Coronary artery (tissue), 2 donors: Measurements from ENCODE around the gene CAPN12.
A peak's percentile ranks its signal among the peaks of the same experiment; 100 is the strongest.

ENCODE experiments used
- DNase-seq: peaks from one replicate; pipeline ENCODE4 v3.0.0-alpha.2; 2017; ENCODE audit warnings: low spot score
- H3K27ac ChIP-seq, 2 donors: fragments of 200-600 bp; sonication (generic); one replicate each; pipeline ENCODE4 v1.5.1; 2016 to 2019
- H3K4me3 ChIP-seq: fragments of 200-600 bp; sonication (generic); 2 replicates; pipeline ENCODE4 v1.5.1; 2016; ENCODE audit warnings: mild to moderate bottlenecking, moderate library complexity
- TF ChIP-seq, protein P1 (sequence below): fragments of 200-600 bp; sonication (generic); IDR thresholded peaks from one replicate; pipeline ENCODE4 v1.5.1; 2019; ENCODE audit warnings: antibody characterized with exemption

The CAPN12 gene

DNA sequence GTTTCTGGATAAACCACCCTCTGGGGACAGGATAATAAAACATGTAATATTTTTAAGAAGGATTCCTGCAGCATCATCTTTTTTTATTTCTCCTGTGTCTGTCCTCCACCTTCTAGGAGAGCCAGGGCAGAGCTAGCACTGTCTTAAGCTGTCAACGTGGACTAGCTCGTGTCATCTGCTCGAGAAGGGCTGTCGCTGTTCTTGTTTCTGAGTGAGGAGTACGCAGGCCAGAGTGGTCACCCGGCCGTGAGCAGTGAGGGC, 13.9 kb downstream of the CAPN12 start:
- H3K4me3 ChIP-seq, result no peak overlapping the region
- no peak for DNase-seq
- H3K27ac ChIP-seq, result peak overlapping the region in 1 of 2 donors; percentile 82
- TF ChIP-seq, protein P1, sequence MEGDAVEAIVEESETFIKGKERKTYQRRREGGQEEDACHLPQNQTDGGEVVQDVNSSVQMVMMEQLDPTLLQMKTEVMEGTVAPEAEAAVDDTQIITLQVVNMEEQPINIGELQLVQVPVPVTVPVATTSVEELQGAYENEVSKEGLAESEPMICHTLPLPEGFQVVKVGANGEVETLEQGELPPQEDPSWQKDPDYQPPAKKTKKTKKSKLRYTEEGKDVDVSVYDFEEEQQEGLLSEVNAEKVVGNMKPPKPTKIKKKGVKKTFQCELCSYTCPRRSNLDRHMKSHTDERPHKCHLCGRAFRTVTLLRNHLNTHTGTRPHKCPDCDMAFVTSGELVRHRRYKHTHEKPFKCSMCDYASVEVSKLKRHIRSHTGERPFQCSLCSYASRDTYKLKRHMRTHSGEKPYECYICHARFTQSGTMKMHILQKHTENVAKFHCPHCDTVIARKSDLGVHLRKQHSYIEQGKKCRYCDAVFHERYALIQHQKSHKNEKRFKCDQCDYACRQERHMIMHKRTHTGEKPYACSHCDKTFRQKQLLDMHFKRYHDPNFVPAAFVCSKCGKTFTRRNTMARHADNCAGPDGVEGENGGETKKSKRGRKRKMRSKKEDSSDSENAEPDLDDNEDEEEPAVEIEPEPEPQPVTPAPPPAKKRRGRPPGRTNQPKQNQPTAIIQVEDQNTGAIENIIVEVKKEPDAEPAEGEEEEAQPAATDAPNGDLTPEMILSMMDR, result no peak

DNA sequence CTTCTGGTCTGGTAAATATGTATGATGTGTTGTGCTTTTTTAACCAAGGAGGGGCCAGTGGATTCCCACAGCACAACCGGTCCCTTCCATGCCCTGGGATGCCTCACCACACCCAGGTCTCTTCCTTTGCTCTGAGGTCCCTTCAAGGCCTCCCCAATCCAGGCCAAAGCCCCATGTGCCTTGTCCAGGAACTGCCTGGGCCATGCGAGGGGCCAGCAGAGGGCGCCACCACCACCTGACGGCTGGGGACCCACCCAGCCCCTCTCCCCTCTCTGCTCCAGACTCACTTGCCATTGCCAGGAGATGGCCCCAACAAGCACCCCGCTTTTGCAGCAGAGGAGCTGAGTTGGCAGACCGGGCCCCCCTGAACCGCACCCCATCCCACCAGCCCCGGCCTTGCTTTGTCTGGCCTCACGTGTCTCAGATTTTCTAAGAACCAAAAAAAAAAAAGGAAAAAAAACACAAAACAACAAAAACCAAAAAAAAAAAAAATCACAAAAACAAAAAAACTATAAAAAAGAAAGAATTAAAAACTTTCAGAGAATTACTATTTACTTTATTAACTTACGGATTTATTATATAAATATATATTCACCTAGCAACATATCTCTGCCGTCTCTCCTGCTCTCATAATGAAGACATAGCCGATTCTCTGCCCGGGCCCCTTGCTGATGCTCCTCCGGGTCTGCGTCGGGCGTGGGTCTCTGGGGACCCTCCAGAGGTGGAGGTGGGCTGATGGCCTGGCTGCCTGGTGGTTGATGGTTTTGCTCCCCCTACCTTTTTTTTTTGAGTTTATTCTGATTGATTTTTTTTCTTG, 14.4 kb downstream of the CAPN12 start:
- no peak for DNase-seq
- Histone ChIP-seq H3K27ac (peak overlapping the region in 1 of 2 donors; percentile 95), H3K4me3 (no peak overlapping the region)
- TF ChIP-seq, protein P1, result peak; percentile 59

- TF ChIP-seq, protein P1, result no peak
- Histone ChIP-seq H3K4me3 (no peak overlapping the region), H3K27ac (peak overlapping the region in 1 of 2 donors; percentile 95)
- no peak for DNase-seq
Measured at GRCh38 chr19:38728752-38729541, 15.3 kb downstream of the CAPN12 start.

GRCh38 chr19:38727868-38728660, 16.2 kb downstream of the CAPN12 start:
- Histone ChIP-seq H3K27ac (peak overlapping the region; percentile 52 to 95), H3K4me3 (peak overlapping the region; percentile 21)
- DNase-seq, result no peak
- TF ChIP-seq, protein P1, result no peak

DNA sequence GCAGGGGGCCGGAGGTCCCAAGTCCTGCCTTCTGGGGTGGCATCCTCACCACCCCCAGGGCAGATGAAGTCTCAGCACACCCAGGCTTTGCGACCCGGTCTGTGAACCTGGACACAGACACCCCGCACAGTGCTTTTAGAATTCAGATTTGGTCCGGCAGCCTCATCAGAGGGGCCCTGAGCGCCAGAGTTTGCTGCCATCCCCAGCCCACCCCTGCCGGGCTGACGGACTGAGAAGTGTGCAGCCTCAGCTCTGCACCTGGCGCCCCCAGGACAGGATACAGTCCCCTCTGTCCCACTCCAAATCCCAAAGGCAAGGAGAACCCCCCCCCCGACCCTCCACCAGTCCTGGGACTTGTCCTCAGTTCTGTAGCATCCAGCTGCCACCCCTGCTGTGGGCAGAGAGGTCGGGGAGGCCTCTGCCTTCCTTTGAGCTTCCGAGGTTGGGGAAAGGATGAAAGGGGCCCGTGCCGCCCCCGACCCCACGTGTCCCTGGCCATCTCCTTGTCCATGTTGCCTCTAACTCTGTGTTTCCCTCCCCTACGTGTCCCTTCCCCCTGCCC, 16.9 kb downstream of the CAPN12 start:
- peak overlapping the region; percentile 52 to 95 for H3K27ac ChIP-seq
- no peak for DNase-seq
- peak overlapping the region; percentile 21 for H3K4me3 ChIP-seq
- TF ChIP-seq, protein P1, result no peak

DNA sequence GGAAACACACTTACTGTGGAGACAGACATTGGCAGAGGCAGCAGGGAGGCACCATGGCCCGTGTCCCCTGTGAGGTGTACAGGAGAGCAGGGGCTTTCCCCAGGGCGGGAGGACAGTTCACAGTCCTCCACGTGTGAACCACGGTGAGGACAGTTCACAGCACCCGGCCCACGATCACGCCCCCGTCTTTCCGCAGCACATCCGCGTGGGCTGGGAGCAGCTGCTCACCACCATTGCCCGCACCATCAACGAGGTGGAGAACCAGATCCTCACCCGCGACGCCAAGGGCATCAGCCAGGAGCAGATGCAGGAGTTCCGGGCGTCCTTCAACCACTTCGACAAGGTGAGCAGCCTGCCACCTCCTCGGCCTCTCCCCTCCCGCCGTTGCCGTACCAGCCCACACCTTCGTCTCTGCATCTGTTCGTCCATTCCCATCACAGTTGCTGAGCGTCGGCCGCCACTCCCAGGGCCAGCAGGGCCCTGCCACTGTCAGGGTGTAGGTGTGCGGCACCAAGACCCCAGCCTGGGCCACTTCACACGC, 17.4 kb downstream of the CAPN12 start:
- TF ChIP-seq, protein P1, result no peak
- Histone ChIP-seq H3K4me3 (no peak overlapping the region), H3K27ac (peak overlapping the region; percentile 52 to 95)
- no peak for DNase-seq
